Suprapubic skin (tissue), 4 donors: ENCODE data around the gene INF2. TPM values are rescaled to one million over a fixed set of nuclear protein-coding genes. Genes with fewer than 3 reads are reported as not detected.

ENCODE experiments used
- DNase-seq, 2 donors: peaks; one replicate each; pipeline ENCODE4 v3.0.0-alpha.2; 2019; ENCODE audit warnings: low spot score in 2 of 2
- H3K27ac ChIP-seq: fragments of 200-600 bp; sonication (generic); one replicate; pipeline ENCODE4 v1.5.1; 2019
- H3K27me3 ChIP-seq: fragments of 200-600 bp; sonication (generic); one replicate; pipeline ENCODE4 v1.5.1; 2019
- H3K36me3 ChIP-seq: fragments of 200-600 bp; sonication (generic); one replicate; pipeline ENCODE4 v1.5.1; 2019
- H3K4me1 ChIP-seq: fragments of 200-600 bp; sonication (generic); one replicate; pipeline ENCODE4 v1.5.1; 2019
- H3K4me3 ChIP-seq: fragments of 200-600 bp; sonication (generic); one replicate; pipeline ENCODE4 v1.5.1; 2019; ENCODE audit warnings: mild to moderate bottlenecking
- H3K9me3 ChIP-seq: fragments of 200-600 bp; sonication (generic); one replicate; pipeline ENCODE4 v1.5.1; 2019
- CTCF ChIP-seq, 2 donors: fragments of 200-600 bp in 1 of 2; fragments of 450-650 bp in 1 of 2; sonication (generic) in 1 of 2; IDR thresholded peaks; one replicate each; pipeline ENCODE4 v1.5.1; 2016 to 2019; ENCODE audit warnings: antibody characterized with exemption in 2 of 2, mild to moderate bottlenecking in 1 of 2, moderate library complexity in 1 of 2
- EP300 ChIP-seq: sonication (generic); formaldehyde crosslinking; IDR thresholded peaks from one replicate; pipeline ENCODE4 v1.6.1; 2017; ENCODE audit warnings: antibody characterized with exemption
- POLR2A ChIP-seq, 2 donors: fragments of 450-650 bp; IDR thresholded peaks; one replicate each; pipeline ENCODE4 v1.6.1; 2017; ENCODE audit warnings: antibody characterized with exemption in 2 of 2, mild to moderate bottlenecking in 2 of 2, moderate library complexity in 2 of 2
- POLR2AphosphoS5 ChIP-seq, 3 donors: sonication (generic); formaldehyde crosslinking; IDR thresholded peaks; one replicate each; pipeline ENCODE4 v1.6.1; 2017; ENCODE audit warnings: antibody characterized with exemption in 3 of 3
- WGBS: methylation state at CpG from one replicate; pipeline ENCODE4 v1.1.5; 2018; 5-methylcytosine and 5-hydroxymethylcytosine counted together
- total RNA-seq, 4 donors: library from RNA; depleted of rRNA; stranded (reverse); fragments of >200 nt; gene quantifications; one replicate each; pipeline ENCODE4 v1.1.0, GENCODE V29; 2016

The INF2 gene
- total RNA-seq, 4 donors from 2014 or later, result 52.1 to 126 (median 81.8) TPM

GRCh38 chr14:104771374-104771773 is 82.0 kb downstream of the INF2 start:
- Histone ChIP-seq H3K36me3 (peaks cover 59% of the 10 kb centered on the region), H3K9me3 (no peaks in the 10 kb centered on the region), H3K4me1 (peaks cover 10% of the 10 kb centered on the region), H3K4me3 (no peak overlapping the region), H3K27ac (no peak overlapping the region), H3K27me3 (no peaks in the 10 kb centered on the region)
- TF ChIP-seq POLR2A (IDR thresholded peaks at IDR 0.05) (no peak), CTCF (IDR thresholded peaks at IDR 0.05) (no peak), POLR2AphosphoS5 (IDR thresholded peaks at IDR 0.05) (no peak), EP300 (no peak)
- no CpG with 5 or more reads among the region's 4 CpGs for WGBS
- DNase-seq, result no peak

Other genes with a start within 250 kb of the INF2 start
- 1 to 10 TPM in 1 of 4 donors, under 1 TPM in 1, not detected in 2; 0.30 to 3.9 TPM for gene C14orf180, start 109.9 kb upstream of the INF2 start, total RNA-seq
- gene TMEM179, start 84.8 kb upstream of the INF2 start, total RNA-seq, result not detected
- 10 to 100 TPM in 2 of 4 donors, 1 to 10 TPM in 2; 2.8 to 12.4 (median 9.0) TPM for gene ADSS1, start 34.6 kb downstream of the INF2 start, total RNA-seq
- gene SIVA1, start 63.5 kb downstream of the INF2 start, total RNA-seq, result 100 to 1,000 TPM in 3 of 4 donors, 10 to 100 TPM in 1; 94.0 to 159 (median 142) TPM
- gene AKT1, start 106.1 kb downstream of the INF2 start, total RNA-seq, result 10 to 100 TPM; 63.1 to 77.6 (median 70.4) TPM
- gene ZBTB42, start 111.5 kb downstream of the INF2 start, total RNA-seq, result 1 to 10 TPM; 3.7 to 9.8 (median 7.8) TPM
- gene CEP170B, start 175.7 kb downstream of the INF2 start, total RNA-seq, result 10 to 100 TPM; 53.3 to 70.1 (median 60.4) TPM
- under 1 TPM in 1 of 4 donors, not detected in 3; 0.16 TPM for gene PLD4, start 235.3 kb downstream of the INF2 start, total RNA-seq